BJ (cell line): ENCODE results near the gene LUZP1. TPM values are rescaled to one million over a fixed set of nuclear protein-coding genes. Genes with fewer than 3 reads are reported as not detected.

ENCODE experiments used
- CTCF ChIA-PET: fragments of 350-600 bp; formaldehyde crosslinking; extraction: SDS; loops from one replicate; lab custom pipeline; 2021; ENCODE audit warnings: antibody characterized with exemption, inconsistent platforms; lab: Yijun Ruan, JAX
- POLR2A ChIA-PET: fragments of 300-600 bp; sonication (Branson Sonifier 250); formaldehyde crosslinking; extraction: SDS; loops from one replicate; lab custom pipeline; 2021; ENCODE audit warnings: antibody characterized with exemption; lab: Charles Lee
- DNase-seq: peaks from one replicate; pipeline ENCODE4 v3.0.0-alpha.2; 2011; ENCODE audit warnings: low read depth
- H3K27me3 ChIP-seq: 2 replicates; pipeline ENCODE4 v1.6.0; 2011; ENCODE audit warnings: low read length; ENCODE audit not compliant: control insufficient read depth, insufficient read depth
- H3K36me3 ChIP-seq: 2 replicates; pipeline ENCODE4 v1.5.1; 2011; ENCODE audit warnings: low read length; ENCODE audit not compliant: control insufficient read depth, insufficient read depth
- H3K4me3 ChIP-seq: 2 replicates; pipeline ENCODE4 v1.5.1; 2011; ENCODE audit warnings: low read depth, mild to moderate bottlenecking, control low read depth, low read length
- CTCF ChIP-seq: IDR thresholded peaks from 2 replicates; pipeline ENCODE4 v1.5.1; 2011; ENCODE audit warnings: low read depth, mild to moderate bottlenecking, control low read depth, inconsistent platforms, low read length, moderate library complexity; ENCODE audit not compliant: insufficient read depth
- polyA plus RNA-seq: library from polyadenylated mRNA; depleted of rRNA; stranded (reverse); fragments of >200 nt; gene quantifications from 2 replicates; pipeline ENCODE4 v1.2.3, GENCODE V29; 2011

LUZP1 gene
- polyA plus RNA-seq, 1 experiment = 22.0 TPM

- no peak for DNase-seq
- POLR2A ChIA-PET = no interaction called here
- Histone ChIP-seq H3K4me3 (no peak overlapping the region), H3K27me3 (no peaks in the 10 kb centered on the region), H3K36me3 (peaks cover 27% of the 10 kb centered on the region)
- no peak for TF ChIP-seq CTCF
- CTCF ChIA-PET = interaction anchor here (16.7 kb wide), 1 partner anchor 90 kb away, joined by 412 read pairs; no protein-coding TSS in a partner anchor
These were observed 76.2 kb downstream of the LUZP1 start for GRCh38 chr1:23092447-23092846.

GRCh38 chr1:23091545-23091944, 77.1 kb downstream of the LUZP1 start:
- no peak for DNase-seq
- Histone ChIP-seq H3K36me3 (peaks cover 31% of the 10 kb centered on the region), H3K27me3 (no peaks in the 10 kb centered on the region), H3K4me3 (no peak overlapping the region)
- TF ChIP-seq CTCF = no peak
- ChIA-PET CTCF (interaction anchor here (16.7 kb wide), 1 partner anchor 91 kb away, joined by 412 read pairs; no protein-coding TSS in a partner anchor), POLR2A (no interaction called here)

- DNase-seq = no peak
- TF ChIP-seq CTCF = no peak
- Histone ChIP-seq H3K4me3 (no peak overlapping the region), H3K36me3 (peaks cover 33% of the 10 kb centered on the region), H3K27me3 (no peaks in the 10 kb centered on the region)
- CTCF ChIA-PET = interaction anchor here (1.3 to 16.7 kb wide), 2 partner anchors 9 to 92 kb away, joined by 8 to 412 read pairs; no protein-coding TSS in a partner anchor
- POLR2A ChIA-PET = no interaction called here
These were observed 78.6 kb downstream of the LUZP1 start for GRCh38 chr1:23090056-23090455.

GRCh38 chr1:23088027-23088426, 80.6 kb downstream of the LUZP1 start:
- Histone ChIP-seq H3K36me3 (peaks cover 40% of the 10 kb centered on the region), H3K27me3 (no peaks in the 10 kb centered on the region), H3K4me3 (no peak overlapping the region)
- no peak for TF ChIP-seq CTCF
- POLR2A ChIA-PET = no interaction called here
- DNase-seq = no peak
- CTCF ChIA-PET = interaction anchor here (2.9 to 16.7 kb wide), 2 partner anchors 11 to 94 kb away, joined by 8 to 412 read pairs; no protein-coding TSS in a partner anchor

- Histone ChIP-seq H3K36me3 (peaks cover 37% of the 10 kb centered on the region), H3K27me3 (no peaks in the 10 kb centered on the region), H3K4me3 (no peak overlapping the region)
- CTCF ChIA-PET = interaction anchor here (1.1 to 2.9 kb wide), 3 partner anchors 10 to 99 kb away, joined by 3 to 10 read pairs (median 4); no protein-coding TSS in a partner anchor
- POLR2A ChIA-PET = no interaction called here
- DNase-seq = no peak
- TF ChIP-seq CTCF = no peak
These were observed 83.0 kb downstream of the LUZP1 start for GRCh38 chr1:23085696-23086095.
